GM12801 (cell line): ENCODE measurements around the gene RUFY2.

ENCODE experiments used
- CTCF ChIP-seq: IDR thresholded peaks from one replicate; pipeline ENCODE4 v1.5.1; 2011; ENCODE audit warnings: control low read depth; ENCODE audit not compliant: insufficient read length; ENCODE audit errors: extremely low read depth

Gene RUFY2

GRCh38 chr10:68424454-68425014 lies 17.5 kb upstream of the RUFY2 start:
- no peak for TF ChIP-seq CTCF

GRCh38 chr10:68423522-68423921 lies 16.4 kb upstream of the RUFY2 start:
- no peak for TF ChIP-seq CTCF

- TF ChIP-seq CTCF, result no peak
These were observed 12.3 kb upstream of the RUFY2 start for GRCh38 chr10:68419376-68419775.

GRCh38 chr10:68408898-68409518 lies 1.9 kb upstream of the RUFY2 start:
- TF ChIP-seq CTCF, result no peak

GRCh38 chr10:68406111-68406814 lies 814 bp downstream of the RUFY2 start:
- TF ChIP-seq CTCF, result no peak

- TF ChIP-seq CTCF, result no peak
These were observed 3.4 kb downstream of the RUFY2 start for GRCh38 chr10:68403701-68404100.

GRCh38 chr10:68402276-68402675 lies 4.8 kb downstream of the RUFY2 start:
- TF ChIP-seq CTCF, result no peak
